GM13977 (cell line): ENCODE results near the gene BRCA1.

Experiments used
- DNase-seq: peaks from one replicate; pipeline ENCODE4 v3.0.0; 2012; ENCODE audit warnings: low spot score
- CTCF ChIP-seq: IDR thresholded peaks from 2 replicates; pipeline ENCODE4 v1.5.1; 2012; ENCODE audit warnings: mild to moderate bottlenecking, control low read depth; ENCODE audit not compliant: insufficient read depth; ENCODE audit errors: extremely low read depth, missing control alignments
- in situ Hi-C: fragments of 300-500 bp; cut with MboI; formaldehyde crosslinking; loops from one replicate; pipeline ENCODE4 v1.12.0; 2022; ENCODE audit warnings: low sequenced_read_pairs, low pct_unique_long_range_greater_than_20kb, mixed read lengths, inconsistent platforms; ENCODE audit not compliant: unreplicated experiment

The BRCA1 gene

GRCh38 chr17:43027091-43028032 is 97.8 kb downstream of the BRCA1 start:
- TF ChIP-seq CTCF, result no peak
- in situ Hi-C loops, result no loop called here
- DNase-seq, result no peak

DNA sequence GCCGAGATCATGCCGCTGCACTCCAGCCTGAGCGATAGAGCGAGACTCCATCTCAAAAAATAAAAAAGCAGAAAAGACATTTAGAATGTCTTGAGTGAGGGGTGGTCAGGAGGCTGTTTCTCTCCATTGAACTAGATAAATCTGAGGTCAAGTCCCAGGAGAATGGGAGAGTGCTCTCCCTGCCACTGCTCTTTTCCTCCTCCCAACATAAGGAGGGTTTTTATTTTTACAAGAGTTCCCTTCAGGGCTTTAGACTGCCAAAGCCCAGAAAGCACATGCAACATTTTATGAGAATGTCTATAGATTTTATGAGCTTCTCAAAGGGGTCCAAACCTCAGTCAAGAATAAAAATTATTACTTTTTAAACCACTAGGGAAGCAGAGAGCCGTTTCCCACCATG is 98.6 kb downstream of the BRCA1 start:
- TF ChIP-seq CTCF, result no peak
- DNase-seq, result no peak
- in situ Hi-C loops, result no loop called here

- no peak for TF ChIP-seq CTCF
- in situ Hi-C loops, result no loop called here
- no peak for DNase-seq
Observed at GRCh38 chr17:43025766-43026537, 99.2 kb downstream of the BRCA1 start.

DNA sequence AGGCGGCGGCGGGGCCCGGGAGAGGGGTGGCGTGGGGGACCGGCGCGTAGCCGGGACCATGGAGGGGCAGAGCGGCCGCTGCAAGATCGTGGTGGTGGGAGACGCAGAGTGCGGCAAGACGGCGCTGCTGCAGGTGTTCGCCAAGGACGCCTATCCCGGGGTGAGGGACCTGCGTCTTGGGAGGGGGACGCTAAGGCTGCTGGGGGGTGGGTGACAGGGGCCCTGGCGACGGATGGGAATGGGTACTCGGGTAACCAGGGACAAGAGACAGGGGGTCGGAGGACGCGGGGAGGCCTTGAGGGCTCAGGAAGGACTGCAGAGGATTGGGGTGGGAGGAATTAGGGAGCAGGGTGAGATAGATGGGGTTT is 99.9 kb downstream of the BRCA1 start:
- DNase-seq, result no peak
- TF ChIP-seq CTCF, result no peak
- in situ Hi-C loops, result no loop called here

GRCh38 chr17:43024407-43025289 is 100.5 kb downstream of the BRCA1 start, which contains the start of gene RND2:
Gene RND2 (plus strand): TSS chr17:43025231. CDS start chr17:43025348, 117 bp downstream.
- DNase-seq, result peak; percentile 95
- peak; percentile 70 for TF ChIP-seq CTCF
- in situ Hi-C loops, result no loop called here
